ENCODE results near the gene CACNB2. TPM values are rescaled to one million over a fixed set of nuclear protein-coding genes. Genes with fewer than 3 reads are reported as not detected.

Gene CACNB2
- polyA plus RNA-seq, 1 of the 3 experiments (the other 2 are of a cell fraction): 0.74 TPM

GRCh38 chr10:18362892-18363291 lies 222.7 kb downstream of the CACNB2 start:
- Histone ChIP-seq H3K4me1 (ENCODE audit: control insufficient read depth in 1 of 2, insufficient read depth in 2 of 2, low read depth in 1 of 2, low read length in 1 of 2) (no peaks in the 10 kb centered on the region), H4K20me1 (ENCODE audit: insufficient read depth) (no peaks in the 10 kb centered on the region), H3K27me3 (ENCODE audit: insufficient read depth) (no peaks in the 10 kb centered on the region), H3K9ac (no peak overlapping the region), H3K27ac (ENCODE audit: low read depth in 2 of 2, low read length in 1 of 2) (no peak overlapping the region), H3K79me2 (ENCODE audit: insufficient read depth) (no peaks in the 10 kb centered on the region), H3K4me2 (no peak overlapping the region), H3K9me3 (no peaks in the 10 kb centered on the region; the same call in 1 of the 2 replicates), H3K36me3 (replicated peaks in 1 of 2; ENCODE audit: control insufficient read depth in 1 of 2, insufficient read depth in 2 of 2, low read length in 1 of 2) (no peaks in the 10 kb centered on the region), H2AFZ (ENCODE audit: low read depth) (no peak overlapping the region), H3K9me2 (no peaks in the 10 kb centered on the region), H3F3A (replicated peaks; ENCODE audit: insufficient read depth) (no peaks in the 10 kb centered on the region), H3K4me3 (ENCODE audit: low read depth in 2 of 2, low read length in 1 of 2) (no peak overlapping the region)
- CTCF ChIA-PET: no interaction called here
- DNase-seq: no peak
- no peak for TF ChIP-seq POLR2AphosphoS5 (IDR thresholded peaks at IDR 0.05; ENCODE audit: low read depth, low read length)
- no peak for TF ChIP-seq FOXJ3 (CRISPR knock-in tag; IDR thresholded peaks at IDR 0.05)
- 62% methylated on average over 1 of the region's 1 CpG for WGBS (ENCODE audit: low lambda C conversion rate)
- POLR2A ChIA-PET: no interaction called here

- Histone ChIP-seq H3K4me1 (ENCODE audit: control insufficient read depth in 1 of 2, insufficient read depth in 2 of 2, low read depth in 1 of 2, low read length in 1 of 2) (peaks cover 0 to 4% of the 10 kb centered on the region in 2 experiments; a peak in 2 of 4 replicates), H3K9me3 (no peaks in the 10 kb centered on the region; the same call in 1 of the 2 replicates), H3K27ac (ENCODE audit: low read depth in 2 of 2, low read length in 1 of 2) (no peak overlapping the region), H3K4me2 (no peak overlapping the region), H3K9me2 (no peaks in the 10 kb centered on the region), H3K4me3 (ENCODE audit: low read depth in 2 of 2, low read length in 1 of 2) (no peak overlapping the region), H3K36me3 (replicated peaks in 1 of 2; ENCODE audit: control insufficient read depth in 1 of 2, insufficient read depth in 2 of 2, low read length in 1 of 2) (no peaks in the 10 kb centered on the region), H3K27me3 (ENCODE audit: insufficient read depth) (no peaks in the 10 kb centered on the region), H3K79me2 (ENCODE audit: insufficient read depth) (no peaks in the 10 kb centered on the region), H3F3A (replicated peaks; ENCODE audit: insufficient read depth) (no peaks in the 10 kb centered on the region), H2AFZ (ENCODE audit: low read depth) (no peak overlapping the region), H4K20me1 (ENCODE audit: insufficient read depth) (no peaks in the 10 kb centered on the region), H3K9ac (no peak overlapping the region)
- WGBS (ENCODE audit: low lambda C conversion rate): 63% methylated on average over 4 of the region's 4 CpGs
- ChIA-PET POLR2A (no interaction called here), CTCF (interaction anchor here (1.0 kb wide), 1 partner anchor 11 kb away, joined by 3 read pairs; no protein-coding TSS in a partner anchor)
- no peak for DNase-seq
- TF ChIP-seq MEF2A (IDR thresholded peaks at IDR 0.05; ENCODE audit: borderline replicate concordance, low read depth) (no peak), REST (IDR thresholded peaks at IDR 0.05; ENCODE audit: low read depth, low read length) (no peak), RCOR1 (IDR thresholded peaks at IDR 0.05; ENCODE audit: low read length) (no peak), FOXJ3 (CRISPR knock-in tag; IDR thresholded peaks at IDR 0.05) (no peak), FOSL2 (IDR thresholded peaks at IDR 0.05; ENCODE audit: borderline replicate concordance, low read depth) (no peak), USF1 (IDR thresholded peaks at IDR 0.05; ENCODE audit: borderline replicate concordance, low read depth) (no peak), TAF1 (IDR thresholded peaks at IDR 0.05; ENCODE audit: borderline replicate concordance, low read depth, low read length) (no peak), RXRA (IDR thresholded peaks at IDR 0.05; ENCODE audit: borderline replicate concordance, low read depth) (no peak), CHD2 (IDR thresholded peaks at IDR 0.05; ENCODE audit: low read length, partially characterized antibody) (no peak), RAD21 (IDR thresholded peaks at IDR 0.05; ENCODE audit: low read length) (no peak), PBX3 (IDR thresholded peaks at IDR 0.05) (no peak), POLR2AphosphoS5 (IDR thresholded peaks at IDR 0.05; ENCODE audit: low read depth, low read length) (no peak), GABPA (IDR thresholded peaks at IDR 0.05; ENCODE audit: low read depth) (no peak)
Observed at GRCh38 chr10:18364987-18365775, 225.0 kb downstream of the CACNB2 start.
